CD4-positive, alpha-beta T cell treated with Interleukin-1 beta for 1 hour (primary cell): ENCODE measurements around the gene LAPTM5.
"Not testable (repeated sequence)": the region's sequence is repeated elsewhere in the genome, so short reads cannot be mapped to it uniquely, and the experiment has no call there.

Source experiments
- DNase-seq, 2 donors: peaks; one replicate each; pipeline ENCODE4 v3.0.0-alpha.2; 2020 to 2022

The LAPTM5 gene

GRCh38 chr1:30691480-30691879, 66.1 kb downstream of the LAPTM5 start:
- no peak for DNase-seq

- no peak for DNase-seq
Observed at GRCh38 chr1:30689901-30690645, 67.5 kb downstream of the LAPTM5 start.

GRCh38 chr1:30688920-30689794, 68.4 kb downstream of the LAPTM5 start:
- DNase-seq = no peak

- DNase-seq = not testable (repeated sequence)
Observed at GRCh38 chr1:30688516-30688915, 69.1 kb downstream of the LAPTM5 start.

- no peak for DNase-seq
Observed at GRCh38 chr1:30687886-30688285, 69.7 kb downstream of the LAPTM5 start.

- no peak for DNase-seq
Observed at GRCh38 chr1:30686236-30686935, 71.2 kb downstream of the LAPTM5 start.

- DNase-seq = no peak
Observed at GRCh38 chr1:30685796-30686165, 71.8 kb downstream of the LAPTM5 start.

- peak; percentile 10 to 20 for DNase-seq
Observed at GRCh38 chr1:30684881-30685795, 72.4 kb downstream of the LAPTM5 start.

GRCh38 chr1:30684259-30684658, 73.3 kb downstream of the LAPTM5 start:
- DNase-seq = no peak

- DNase-seq = no peak
Observed at GRCh38 chr1:30683699-30684098, 73.9 kb downstream of the LAPTM5 start.
